ENCODE measurements around the gene PAX5.

The PAX5 gene

GRCh38 chr9:36987891-36988290 is 46.2 kb downstream of the PAX5 start:
- DNase-seq (ENCODE audit: low read depth in 3 of 3), result no peak

DNA sequence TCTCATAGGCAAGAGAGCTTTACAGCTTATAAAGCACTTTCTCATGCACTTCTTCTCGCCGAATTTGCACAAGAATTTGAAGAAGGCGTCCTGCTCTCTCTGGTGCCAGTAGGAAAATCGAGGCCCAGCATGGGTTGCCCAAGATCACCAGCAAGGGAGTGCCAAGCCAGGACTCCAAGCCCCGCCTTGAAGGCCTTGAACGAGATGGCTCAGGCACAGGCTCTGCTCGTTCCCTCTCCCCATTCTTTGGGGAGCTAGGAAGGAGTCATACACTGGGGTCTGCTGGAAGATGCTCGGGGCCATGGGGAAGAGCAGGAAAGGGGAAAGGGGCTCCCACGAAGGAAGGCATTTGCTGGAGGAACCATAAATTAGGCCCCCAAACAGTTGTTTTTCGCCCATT is 46.7 kb downstream of the PAX5 start:
- no peak for DNase-seq (ENCODE audit: low read depth in 3 of 3)

DNA sequence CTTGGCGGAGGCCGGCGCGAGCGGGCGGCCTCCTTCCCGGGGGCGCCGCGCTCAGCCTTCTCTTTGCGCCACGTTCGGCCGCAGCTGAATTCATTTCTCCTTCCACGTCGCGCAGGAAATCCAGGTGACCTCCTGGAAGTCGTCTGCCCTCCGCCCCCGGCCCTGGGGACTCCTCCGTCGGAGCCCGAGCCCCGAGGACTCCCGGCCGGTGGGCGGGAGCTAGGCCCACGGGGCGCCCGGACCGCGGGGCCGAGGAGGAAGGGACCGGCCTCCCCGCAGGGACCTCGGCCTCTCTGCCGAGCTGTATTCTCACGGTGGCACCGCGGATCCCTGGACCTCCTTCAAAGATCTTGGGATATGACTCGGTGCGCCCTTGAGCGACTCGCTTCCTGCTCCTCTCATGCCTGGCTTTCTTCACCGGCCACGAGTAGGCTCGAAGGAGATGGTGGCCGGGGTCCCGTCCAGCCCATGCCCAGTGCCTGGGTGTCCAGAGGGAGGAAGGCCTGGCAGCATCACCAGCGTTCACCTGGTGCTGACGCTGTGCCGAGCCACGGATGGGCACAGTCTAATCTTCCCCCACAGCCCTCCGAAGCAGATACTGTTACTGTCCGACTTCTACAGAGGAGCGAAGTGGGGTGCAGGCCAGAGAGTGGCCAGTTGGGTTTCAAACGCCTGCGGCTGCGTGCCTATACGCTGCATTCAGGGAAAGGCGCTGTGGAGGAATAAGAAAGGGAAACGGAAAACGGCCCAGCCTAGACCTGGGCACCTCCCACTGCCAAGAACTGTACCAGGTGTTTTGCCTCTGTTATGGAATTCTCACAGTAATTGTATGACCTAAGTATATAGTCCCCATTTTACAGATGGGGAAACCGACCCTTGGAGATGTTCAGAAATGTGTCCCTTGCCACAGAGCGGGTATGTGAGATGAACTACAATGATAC is 47.3 kb downstream of the PAX5 start:
- DNase-seq (ENCODE audit: low read depth in 3 of 3), result no peak

GRCh38 chr9:36985769-36986467 is 48.1 kb downstream of the PAX5 start:
- no peak for DNase-seq (ENCODE audit: low read depth in 3 of 3)

- DNase-seq (ENCODE audit: low read depth in 3 of 3), result no peak
These were observed 48.9 kb downstream of the PAX5 start for GRCh38 chr9:36985061-36985768.

- DNase-seq (ENCODE audit: low read depth in 3 of 3), result no peak
These were observed 53.7 kb downstream of the PAX5 start for GRCh38 chr9:36980148-36980974.

- DNase-seq (ENCODE audit: low read depth in 3 of 3), result no peak
These were observed 57.6 kb downstream of the PAX5 start for GRCh38 chr9:36976371-36977030.

DNA sequence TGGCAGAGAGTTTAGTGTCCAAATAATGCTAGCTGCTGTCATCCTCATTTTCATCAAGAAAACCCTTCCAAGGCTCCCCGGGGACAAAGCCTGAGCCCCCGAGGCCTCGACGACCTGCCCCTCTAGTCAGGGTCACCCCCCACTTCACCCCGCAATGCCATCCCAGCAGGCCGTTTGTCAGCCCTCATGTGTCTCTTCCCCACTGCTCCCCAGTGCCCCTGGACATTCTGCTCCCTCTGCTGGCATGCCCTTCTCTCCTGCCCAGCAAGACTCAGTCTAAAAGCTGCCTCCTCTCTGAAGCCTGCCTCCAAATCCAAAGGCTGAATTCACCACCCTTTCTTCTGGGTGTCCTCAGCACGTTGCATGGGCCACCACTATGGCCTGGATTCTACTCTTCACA is 59.3 kb downstream of the PAX5 start:
- DNase-seq (ENCODE audit: low read depth in 3 of 3), result no peak

DNA sequence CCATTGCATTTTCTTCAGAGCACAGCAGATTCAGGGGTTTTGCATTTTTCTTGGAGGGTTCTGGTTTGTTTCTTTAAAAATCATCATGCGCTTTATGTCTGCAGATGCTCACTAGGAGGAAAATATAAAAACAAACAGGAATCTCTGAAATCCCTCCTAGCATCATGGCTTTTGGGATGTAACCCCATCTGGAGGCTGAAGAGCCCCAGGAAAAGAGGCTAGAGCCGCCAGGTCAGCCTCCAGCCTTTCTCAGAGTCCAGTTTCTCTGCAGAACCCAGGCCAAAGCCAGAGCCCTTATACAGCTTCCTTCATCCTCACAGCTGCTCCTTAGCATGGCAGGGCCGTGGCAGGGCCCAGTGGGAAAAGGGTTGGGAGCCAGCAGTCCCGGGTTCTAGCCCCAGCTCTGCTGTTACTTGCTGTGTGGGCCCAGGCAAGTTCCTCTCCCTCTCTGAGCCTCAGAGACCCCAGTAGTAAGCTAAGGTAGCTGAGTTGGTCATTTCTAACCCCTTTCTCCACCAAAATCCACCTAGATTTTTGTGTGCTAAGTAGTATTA is 62.1 kb downstream of the PAX5 start:
- DNase-seq (ENCODE audit: low read depth in 3 of 3), result no peak

DNA sequence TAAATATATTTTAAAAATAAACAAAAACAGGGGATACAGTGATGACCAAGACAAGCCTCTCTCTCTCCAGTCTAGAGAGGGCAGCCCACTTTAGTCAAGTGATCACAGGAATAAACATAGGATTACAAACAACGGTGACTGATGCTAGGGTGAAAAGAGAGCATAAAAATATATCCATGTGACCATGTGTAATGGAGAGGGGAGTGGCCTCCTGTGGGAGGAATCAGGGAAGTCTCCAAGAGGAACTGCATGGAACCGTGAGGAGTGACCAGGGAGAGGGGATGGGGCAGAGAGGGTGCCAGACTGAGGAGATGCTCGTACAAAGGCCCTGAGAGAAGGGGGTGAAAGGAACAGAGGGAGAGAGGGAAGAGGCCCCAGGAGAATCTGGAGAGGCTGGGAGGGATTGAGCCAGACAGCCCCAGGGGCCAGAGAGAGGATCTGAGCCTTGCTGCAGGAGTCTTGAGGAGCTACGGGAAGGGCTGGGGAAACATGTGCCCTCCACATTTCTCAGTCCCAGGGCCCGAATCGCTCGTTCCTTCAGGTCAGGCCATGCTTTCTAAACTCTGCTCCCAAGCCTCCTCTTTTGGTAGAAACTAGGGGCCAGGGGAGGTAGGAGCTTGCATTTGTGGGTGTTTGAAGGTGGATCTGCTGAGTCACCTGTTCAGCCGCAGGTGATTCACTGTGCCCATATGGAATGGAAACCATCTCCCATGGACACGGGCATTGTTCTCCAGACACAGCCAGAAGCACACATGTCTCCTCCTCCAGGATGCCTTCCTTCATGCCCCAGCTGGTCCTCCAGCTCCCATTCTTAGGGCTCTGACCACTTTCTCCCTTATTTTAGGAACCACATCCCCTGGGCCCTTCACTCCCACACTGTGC is 63.8 kb downstream of the PAX5 start:
- DNase-seq (ENCODE audit: low read depth in 3 of 3), result no peak

DNA sequence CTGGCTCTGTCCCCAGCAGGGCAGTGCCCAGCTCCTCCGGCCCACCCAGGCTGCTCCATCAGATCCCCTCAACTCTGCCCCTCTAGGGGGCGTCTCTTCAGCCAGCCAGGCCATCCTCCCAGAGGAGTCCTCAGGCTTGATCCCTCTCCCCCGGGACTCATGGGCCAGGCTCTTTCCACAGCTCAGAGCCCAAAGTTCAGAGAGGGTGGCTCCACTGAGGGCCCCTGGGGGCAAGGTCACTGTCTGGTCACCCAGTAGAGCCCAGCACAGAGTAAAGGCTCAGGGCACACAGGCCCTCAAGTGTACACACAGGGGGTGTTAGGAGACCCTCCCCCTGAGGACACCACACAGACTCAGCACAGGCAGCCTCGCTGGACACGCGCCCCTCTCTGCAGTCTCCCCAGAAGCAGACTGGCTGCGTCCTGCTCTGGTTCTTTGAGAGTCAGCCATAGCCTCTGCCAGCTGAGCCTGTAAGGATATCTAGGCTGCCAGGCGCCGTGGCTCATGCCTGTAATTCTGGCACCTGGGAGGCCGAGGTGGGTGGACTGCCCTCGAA is 64.8 kb downstream of the PAX5 start:
- DNase-seq (ENCODE audit: low read depth in 3 of 3), result no peak

DNA sequence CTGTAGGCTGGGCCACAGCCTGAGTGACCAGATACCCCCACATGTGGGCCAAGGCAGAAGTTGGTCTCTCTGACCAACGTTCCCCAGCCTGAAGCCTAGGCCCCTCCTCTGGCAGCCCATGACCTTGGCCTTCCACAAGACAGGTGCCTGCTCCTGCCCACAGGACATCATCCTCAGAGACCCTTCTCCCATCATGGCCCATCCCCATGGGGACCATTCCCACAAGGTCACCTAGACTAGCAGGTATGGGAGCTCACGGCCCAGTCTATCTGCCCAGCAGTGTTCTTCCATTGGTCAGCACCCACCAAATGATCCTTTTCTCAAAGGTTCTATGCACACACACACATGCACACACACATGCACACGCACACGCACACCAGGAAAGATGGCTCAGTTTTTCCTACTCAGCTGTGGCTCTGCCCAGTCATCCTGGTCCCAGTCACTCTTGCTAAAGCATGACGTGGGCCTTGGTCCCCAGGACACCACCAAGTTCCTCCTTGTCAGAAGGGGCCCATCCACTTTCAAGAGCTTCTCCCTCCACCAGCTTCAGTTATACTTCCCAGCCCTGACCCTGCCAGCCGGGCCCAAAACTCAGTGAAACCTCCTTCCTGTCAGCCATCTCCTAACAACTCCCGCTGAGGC is 65.4 kb downstream of the PAX5 start:
- DNase-seq (ENCODE audit: low read depth in 3 of 3), result no peak

GRCh38 chr9:36967997-36968396 is 66.1 kb downstream of the PAX5 start:
- no peak for DNase-seq (ENCODE audit: low read depth in 3 of 3)

DNA sequence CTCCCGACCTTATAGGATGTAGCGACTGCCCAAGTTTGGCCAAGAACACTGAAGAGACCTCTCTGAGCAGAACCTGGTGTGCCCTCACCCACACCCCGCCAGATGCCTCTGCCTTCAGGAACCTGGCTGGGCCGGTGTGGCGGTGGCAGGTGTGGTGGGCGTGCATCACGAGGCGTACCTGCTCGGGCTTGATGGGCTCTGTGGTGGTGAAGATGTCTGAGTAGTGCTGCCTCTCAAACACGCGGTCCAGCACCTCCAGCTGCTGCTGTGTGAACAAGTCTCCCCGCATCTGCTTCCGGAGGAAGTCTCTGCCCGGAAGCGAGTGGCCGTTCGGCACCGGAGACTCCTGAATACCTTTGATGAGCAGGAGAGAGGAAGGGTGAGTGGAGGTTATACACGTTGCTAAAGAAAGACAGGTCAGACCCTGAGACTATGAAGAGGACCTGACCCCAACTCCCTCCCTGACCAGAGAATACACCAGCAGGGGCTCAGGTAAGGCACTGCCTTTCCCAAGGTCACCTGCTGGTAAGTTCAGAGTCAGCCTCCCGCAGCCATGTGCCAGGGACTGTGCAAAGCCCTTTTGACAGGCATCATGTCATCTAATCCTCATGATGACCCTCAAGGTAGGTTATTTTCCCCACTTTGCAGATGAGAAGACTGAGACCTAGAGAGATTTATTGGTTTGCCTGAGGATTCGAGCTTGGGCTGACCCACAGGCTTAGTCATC is 67.5 kb downstream of the PAX5 start:
- DNase-seq (ENCODE audit: low read depth in 3 of 3), result no peak

DNA sequence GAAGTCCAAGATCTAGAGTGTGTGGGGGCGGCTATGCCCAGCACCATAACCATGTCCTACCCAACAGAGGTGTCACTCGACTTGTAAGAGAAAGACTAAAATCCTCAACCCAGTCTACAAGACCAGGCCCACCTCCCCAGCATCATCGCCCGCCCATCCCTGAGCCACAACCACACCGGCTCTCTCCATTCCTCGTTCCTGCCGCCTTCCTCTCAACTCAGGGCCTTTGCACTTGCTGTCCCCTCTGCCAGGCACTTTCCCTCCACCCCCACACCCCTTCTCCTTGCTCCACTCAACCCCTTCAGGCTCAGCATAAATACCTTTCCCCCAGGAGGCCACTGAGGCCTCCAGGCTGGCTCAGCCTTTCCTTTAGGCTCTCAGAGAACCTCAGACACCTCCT is 69.3 kb downstream of the PAX5 start:
- no peak for DNase-seq (ENCODE audit: low read depth in 3 of 3)

GRCh38 chr9:36963346-36963745 is 70.7 kb downstream of the PAX5 start:
- DNase-seq (ENCODE audit: low read depth in 3 of 3), result no peak

DNA sequence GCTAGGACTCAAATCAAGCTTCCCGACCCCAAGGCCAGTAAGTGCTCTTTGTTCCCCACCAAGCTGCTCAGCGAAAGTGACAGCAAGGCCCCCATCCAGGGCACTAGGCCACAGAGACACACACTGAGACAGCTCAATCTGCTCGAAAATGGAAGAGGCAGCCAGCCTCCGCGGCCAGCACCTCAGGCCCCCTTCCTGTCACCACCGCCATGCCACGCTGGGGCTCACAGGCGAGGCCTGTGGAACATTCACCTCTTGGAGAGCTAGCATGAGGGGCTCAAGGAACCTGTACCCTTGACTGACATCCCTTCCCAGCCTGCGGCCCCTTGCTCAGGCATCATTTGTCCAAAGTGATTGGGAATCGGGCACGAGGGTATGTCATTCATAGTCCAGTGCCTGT is 71.4 kb downstream of the PAX5 start:
- no peak for DNase-seq (ENCODE audit: low read depth in 3 of 3)

Measured in stimulated activated CD4-positive, alpha-beta T cell treated with anti-CD3 and anti-CD28 coated beads, TNF-alpha, amount 100 ng/mL, for 4 hours (primary cell).